Osteoblast (primary cell): ENCODE data around the gene TMEM132C. TPM values are rescaled to one million over a fixed set of nuclear protein-coding genes. Genes with fewer than 3 reads are reported as not detected.

Experiments used
- DNase-seq: peaks from one replicate; pipeline ENCODE4 v3.0.0; 2011; ENCODE audit warnings: low spot score, mixed read lengths; ENCODE audit not compliant: insufficient read length; ENCODE audit errors: missing footprints
- H2AFZ ChIP-seq: 2 replicates; pipeline ENCODE4 v1.6.0; 2011; ENCODE audit warnings: mild to moderate bottlenecking, low read length
- H3K27ac ChIP-seq: 2 replicates; pipeline ENCODE4 v1.5.1; 2011; ENCODE audit warnings: mild to moderate bottlenecking, low read depth, low read length, moderate library complexity
- H3K27me3 ChIP-seq: 2 replicates; pipeline ENCODE4 v1.6.0; 2012; ENCODE audit warnings: mild to moderate bottlenecking, control low read depth, inconsistent platforms, low read length, moderate library complexity; ENCODE audit not compliant: insufficient read depth
- H3K36me3 ChIP-seq: 2 replicates; pipeline ENCODE4 v1.5.1; 2011; ENCODE audit warnings: mild to moderate bottlenecking, low read length, control low read depth, moderate library complexity; ENCODE audit not compliant: insufficient read depth
- H3K4me1 ChIP-seq: 2 replicates; pipeline ENCODE4 v1.5.1; 2011; ENCODE audit warnings: mild to moderate bottlenecking, low read length, control low read depth, moderate library complexity; ENCODE audit not compliant: insufficient read depth
- H3K4me2 ChIP-seq: 2 replicates; pipeline ENCODE4 v1.6.0; 2011; ENCODE audit warnings: mild to moderate bottlenecking, low read length; ENCODE audit not compliant: insufficient read depth
- H3K4me3 ChIP-seq: fragments of 200-600 bp; sonication (generic); 3 replicates; pipeline ENCODE4 v1.5.1; 2012; ENCODE audit warnings: mild to moderate bottlenecking, low read length, inconsistent platforms; ENCODE audit not compliant: insufficient read depth
- H3K79me2 ChIP-seq: 2 replicates; pipeline ENCODE4 v1.6.0; 2012; ENCODE audit warnings: mild to moderate bottlenecking, low read length, control low read depth, inconsistent platforms; ENCODE audit not compliant: insufficient read depth
- H3K9me3 ChIP-seq: 2 replicates; pipeline ENCODE4 v1.5.1; 2011; ENCODE audit warnings: low read depth, low read length, control low read depth
- H4K20me1 ChIP-seq: 2 replicates; pipeline ENCODE4 v1.6.0; 2012; ENCODE audit warnings: mild to moderate bottlenecking, low read length, control low read depth; ENCODE audit not compliant: insufficient read depth
- CTCF ChIP-seq: IDR thresholded peaks from 2 replicates; pipeline ENCODE4 v1.5.1; 2011; ENCODE audit warnings: mild to moderate bottlenecking, low read depth, low read length, moderate library complexity; ENCODE audit errors: extremely low read depth
- total RNA-seq: library from RNA; depleted of rRNA; stranded (reverse); fragments of >200 nt; gene quantifications from 2 replicates; pipeline ENCODE4 v1.2.3, GENCODE V29; 2012

TMEM132C gene
- total RNA-seq, 1 donor, result not detected

- Histone ChIP-seq H3K79me2 (no peaks in the 10 kb centered on the region), H2AFZ (no peak overlapping the region), H3K4me2 (no peak overlapping the region), H4K20me1 (no peaks in the 10 kb centered on the region), H3K27me3 (no peaks in the 10 kb centered on the region), H3K4me1 (no peaks in the 10 kb centered on the region), H3K4me3 (no peak overlapping the region), H3K27ac (no peak overlapping the region), H3K9me3 (peaks cover under 1% of the 10 kb centered on the region), H3K36me3 (no peaks in the 10 kb centered on the region)
- TF ChIP-seq CTCF, result no peak
- DNase-seq, result no peak
Measured at GRCh38 chr12:128671528-128672042, 404.6 kb downstream of the TMEM132C start.

- Histone ChIP-seq H4K20me1 (no peaks in the 10 kb centered on the region), H3K4me2 (no peak overlapping the region), H3K4me3 (no peak overlapping the region), H3K27me3 (no peaks in the 10 kb centered on the region), H2AFZ (no peak overlapping the region), H3K27ac (no peak overlapping the region), H3K9me3 (peaks cover 3% of the 10 kb centered on the region), H3K4me1 (no peaks in the 10 kb centered on the region), H3K36me3 (no peaks in the 10 kb centered on the region), H3K79me2 (no peaks in the 10 kb centered on the region)
- no peak for TF ChIP-seq CTCF
- no peak for DNase-seq
Measured at GRCh38 chr12:128672428-128672827, 405.5 kb downstream of the TMEM132C start.

- H3K4me1 ChIP-seq, result no peaks in the 10 kb centered on the region
- no peak for DNase-seq
- H2AFZ ChIP-seq, result no peak overlapping the region
- no peak for TF ChIP-seq CTCF
- H3K27me3 ChIP-seq, result no peaks in the 10 kb centered on the region
- H4K20me1 ChIP-seq, result no peaks in the 10 kb centered on the region
- no peaks in the 10 kb centered on the region for H3K79me2 ChIP-seq
- no peaks in the 10 kb centered on the region for H3K36me3 ChIP-seq
- no peak overlapping the region for H3K4me2 ChIP-seq
- no peak overlapping the region for H3K4me3 ChIP-seq
- peaks cover 3% of the 10 kb centered on the region for H3K9me3 ChIP-seq
- no peak overlapping the region for H3K27ac ChIP-seq
Measured at GRCh38 chr12:128672893-128673292, 405.9 kb downstream of the TMEM132C start.

GRCh38 chr12:128675576-128675975, 408.6 kb downstream of the TMEM132C start:
- no peak overlapping the region for H3K4me3 ChIP-seq
- DNase-seq, result no peak

More at GRCh38 chr12:128675576-128675975, 408.6 kb downstream of the TMEM132C start:
- no peak overlapping the region for H3K27ac ChIP-seq
- H3K79me2 ChIP-seq, result no peaks in the 10 kb centered on the region
- no peak overlapping the region for H2AFZ ChIP-seq
- no peaks in the 10 kb centered on the region for H3K36me3 ChIP-seq
- H3K9me3 ChIP-seq, result peaks cover 3% of the 10 kb centered on the region
- no peak overlapping the region for H3K4me2 ChIP-seq
- TF ChIP-seq CTCF, result no peak
- no peaks in the 10 kb centered on the region for H4K20me1 ChIP-seq
- H3K4me1 ChIP-seq, result no peaks in the 10 kb centered on the region
- H3K27me3 ChIP-seq, result no peaks in the 10 kb centered on the region
